ENCODE measurements around the gene ANGPTL8. TPM values are rescaled to one million over a fixed set of nuclear protein-coding genes. Genes with fewer than 3 reads are reported as not detected.

ANGPTL8 gene
- total and polyA plus RNA-seq, 12 donors = 0.34 to 13.0 (median 1.7) TPM; not detected in 6

GRCh38 chr19:11226716-11227166 lies 12.7 kb upstream of the ANGPTL8 start:
- DNase-seq (no peak), ATAC-seq (no peak)
- intact Hi-C loops (cut with DNase I) = no loop called here
- Histone ChIP-seq H3K4me1 (no peaks in the 10 kb centered on the region), H3K9me3 (peaks cover 0 to 4% (median 0%) of the 10 kb centered on the region in 11 donors), H3K36me3 (peaks cover 2 to 100% (median 33%) of the 10 kb centered on the region in 9 donors), H3K27ac (no peak overlapping the region), H3K4me3 (no peak overlapping the region), H3K27me3 (no peaks in the 10 kb centered on the region)
- 89 to 94% methylated on average over 1 of the region's 1 CpG for WGBS, 2 donors
- TF ChIP-seq, protein P1, sequence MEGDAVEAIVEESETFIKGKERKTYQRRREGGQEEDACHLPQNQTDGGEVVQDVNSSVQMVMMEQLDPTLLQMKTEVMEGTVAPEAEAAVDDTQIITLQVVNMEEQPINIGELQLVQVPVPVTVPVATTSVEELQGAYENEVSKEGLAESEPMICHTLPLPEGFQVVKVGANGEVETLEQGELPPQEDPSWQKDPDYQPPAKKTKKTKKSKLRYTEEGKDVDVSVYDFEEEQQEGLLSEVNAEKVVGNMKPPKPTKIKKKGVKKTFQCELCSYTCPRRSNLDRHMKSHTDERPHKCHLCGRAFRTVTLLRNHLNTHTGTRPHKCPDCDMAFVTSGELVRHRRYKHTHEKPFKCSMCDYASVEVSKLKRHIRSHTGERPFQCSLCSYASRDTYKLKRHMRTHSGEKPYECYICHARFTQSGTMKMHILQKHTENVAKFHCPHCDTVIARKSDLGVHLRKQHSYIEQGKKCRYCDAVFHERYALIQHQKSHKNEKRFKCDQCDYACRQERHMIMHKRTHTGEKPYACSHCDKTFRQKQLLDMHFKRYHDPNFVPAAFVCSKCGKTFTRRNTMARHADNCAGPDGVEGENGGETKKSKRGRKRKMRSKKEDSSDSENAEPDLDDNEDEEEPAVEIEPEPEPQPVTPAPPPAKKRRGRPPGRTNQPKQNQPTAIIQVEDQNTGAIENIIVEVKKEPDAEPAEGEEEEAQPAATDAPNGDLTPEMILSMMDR (IDR thresholded peaks at IDR 0.05) = no peak

DNA sequence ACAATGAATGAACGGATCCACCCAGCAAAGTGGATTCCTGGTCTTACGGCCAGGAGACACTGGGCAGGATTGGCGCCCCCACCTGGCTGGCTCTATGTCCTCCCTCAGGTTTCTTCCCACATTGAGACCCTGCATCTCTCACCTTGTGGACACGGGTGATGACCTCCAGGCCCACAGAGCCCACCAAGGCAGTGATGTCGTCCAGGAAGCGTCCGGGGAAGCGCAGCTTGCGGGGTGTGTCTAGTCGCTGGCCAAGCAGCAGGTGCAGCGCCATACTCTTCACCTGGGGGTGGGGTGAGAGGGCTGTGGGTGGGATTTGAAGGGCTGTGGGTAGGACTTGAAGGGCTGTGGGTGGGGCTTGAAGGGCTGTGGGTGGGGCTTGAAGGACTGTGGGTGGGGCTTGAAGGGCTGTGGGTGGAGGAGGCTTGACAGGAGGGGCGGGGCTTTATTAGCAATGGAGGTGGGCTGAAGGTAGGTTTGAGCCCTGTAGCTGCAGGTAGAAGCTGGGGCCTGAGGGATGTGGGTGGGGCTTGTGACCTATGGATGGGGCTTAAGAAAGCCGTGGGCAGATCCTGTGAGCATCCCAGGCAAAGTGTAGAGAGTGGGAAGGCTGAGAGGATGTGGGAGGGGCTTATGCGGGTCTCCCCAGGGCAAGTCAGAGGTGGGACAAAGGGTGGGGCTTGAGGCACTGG lies 12.1 kb upstream of the ANGPTL8 start:
- no peaks in the 10 kb centered on the region for H3K27me3 ChIP-seq
- H3K4me3 ChIP-seq = no peak overlapping the region
- ATAC-seq (peak in 3 of 8 donors; percentile 22 to 31 (median 23)), DNase-seq (no peak)
- TF ChIP-seq, protein P1 (IDR thresholded peaks at IDR 0.05) = peak in 1 of 9 donors; percentile 7
- intact Hi-C loops (cut with DNase I) = no loop called here
- 84 to 87% methylated on average over 14 of the region's 14 CpGs for WGBS, 2 donors
- no peak overlapping the region for H3K27ac ChIP-seq
- H3K36me3 ChIP-seq = peaks cover 0 to 100% (median 33%) of the 10 kb centered on the region in 9 donors
- H3K9me3 ChIP-seq = no peaks in the 10 kb centered on the region
- no peaks in the 10 kb centered on the region for H3K4me1 ChIP-seq

DNA sequence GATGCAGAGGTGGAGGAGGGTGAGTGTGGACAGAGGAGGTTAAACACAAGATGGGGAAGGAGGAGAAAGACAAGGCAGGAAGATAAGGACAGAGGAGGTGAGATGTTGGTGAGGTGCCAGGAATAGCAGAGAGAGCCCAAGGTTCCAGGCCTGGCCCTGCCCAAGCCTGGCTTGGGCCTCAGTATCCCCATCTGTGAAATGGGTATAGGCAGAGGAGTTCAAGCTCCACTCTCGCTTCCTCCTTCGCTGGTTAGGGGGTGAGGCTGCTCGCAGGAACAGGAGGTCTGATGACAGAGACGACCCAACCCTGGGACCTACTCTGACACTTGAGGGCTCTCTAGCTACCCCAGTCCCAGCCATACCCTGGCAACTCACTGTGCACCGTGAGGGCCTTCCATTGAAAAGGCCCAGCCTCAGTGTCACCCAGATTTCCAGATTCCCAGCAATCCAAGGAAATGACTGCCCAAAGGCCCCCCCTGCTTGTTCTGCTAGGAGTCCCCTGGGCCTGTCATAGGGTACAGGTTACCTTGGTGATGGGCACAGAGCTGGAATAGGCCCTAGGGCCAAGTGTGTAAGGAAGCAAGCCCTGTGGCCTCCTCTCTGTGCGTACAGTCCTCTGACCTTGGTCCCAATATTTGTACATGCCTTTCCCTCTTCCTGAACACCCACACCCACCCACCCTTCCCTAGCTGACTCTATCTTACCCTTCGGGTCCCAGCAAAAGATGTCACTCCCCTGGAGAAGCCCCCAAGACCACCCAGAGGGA lies 8.6 kb upstream of the ANGPTL8 start:
- H3K36me3 ChIP-seq = peaks cover 0 to 100% (median 37%) of the 10 kb centered on the region in 9 donors
- 88 to 92% methylated on average over 7 of the region's 7 CpGs for WGBS, 2 donors
- no peak for DNase-seq

GRCh38 chr19:11232555-11232954 lies 6.9 kb upstream of the ANGPTL8 start:
- Histone ChIP-seq H3K4me3 (no peak overlapping the region), H3K27ac (no peak overlapping the region), H3K4me1 (no peaks in the 10 kb centered on the region), H3K36me3 (peaks cover 0 to 100% (median 39%) of the 10 kb centered on the region in 9 donors), H3K27me3 (no peaks in the 10 kb centered on the region), H3K9me3 (no peaks in the 10 kb centered on the region)
- DNase-seq (no peak), ATAC-seq (no peak)
- intact Hi-C loops (cut with DNase I) = no loop called here
- TF ChIP-seq, protein P1 (IDR thresholded peaks at IDR 0.05) = no peak
- WGBS, 2 donors = 84 to 92% methylated on average over 4 of the region's 4 CpGs

More for the DNA sequence above, 8.6 kb upstream of the ANGPTL8 start:
- peak in 2 of 8 donors; percentile 23 to 36 for ATAC-seq
- Histone ChIP-seq H3K9me3 (no peaks in the 10 kb centered on the region), H3K4me3 (no peak overlapping the region), H3K27ac (no peak overlapping the region), H3K4me1 (no peaks in the 10 kb centered on the region), H3K27me3 (no peaks in the 10 kb centered on the region)
- intact Hi-C loops (cut with DNase I) = no loop called here
- TF ChIP-seq, protein P1 (IDR thresholded peaks at IDR 0.05) = no peak

Measured in heart right ventricle (tissue), 16 donors.